Neutrophil (primary cell): Measurements from ENCODE around the gene RFLNA.

ENCODE experiments used
- H3K27ac ChIP-seq: fragments of 200-600 bp; sonication (generic); 2 replicates; pipeline ENCODE4 v1.5.1; 2016; ENCODE audit warnings: mild to moderate bottlenecking, moderate library complexity
- H3K27me3 ChIP-seq: fragments of 200-600 bp; sonication (generic); 2 replicates; pipeline ENCODE4 v1.6.0; 2016; ENCODE audit warnings: mild to moderate bottlenecking
- H3K36me3 ChIP-seq: fragments of 200-600 bp; sonication (generic); 2 replicates; pipeline ENCODE4 v1.5.1; 2017
- H3K4me1 ChIP-seq, 2 experiments: fragments of 200-600 bp in 1 of 2; sonication (generic) in 1 of 2; 1 replicate in 1 of 2; 2 replicates in 1 of 2; pipeline versions ENCODE4 v1.5.1 to v1.6.1; 2013 to 2016; ENCODE audit warnings: low read depth in 1 of 2, low read length in 1 of 2, mild to moderate bottlenecking in 1 of 2, moderate library complexity in 1 of 2; ENCODE audit not compliant: control insufficient read depth in 1 of 2, insufficient read depth in 1 of 2
- H3K4me3 ChIP-seq, 2 experiments: fragments of 200-600 bp in 1 of 2; sonication (generic) in 1 of 2; 1 replicate in 1 of 2; 2 replicates in 1 of 2; pipeline ENCODE4 v1.5.1; 2013 to 2016; ENCODE audit warnings: low read depth in 1 of 2, low read length in 1 of 2, mild to moderate bottlenecking in 1 of 2, moderate library complexity in 1 of 2
- H3K9me3 ChIP-seq: fragments of 200-600 bp; sonication (generic); 2 replicates; pipeline ENCODE4 v1.5.1; 2016
- CTCF ChIP-seq: fragments of 200-600 bp; sonication (generic); IDR thresholded peaks from 2 replicates; pipeline ENCODE4 v1.5.1; 2016; ENCODE audit warnings: antibody characterized with exemption

RFLNA gene

GRCh38 chr12:124359671-124360581, 65.0 kb downstream of the RFLNA start:
- no peak for TF ChIP-seq CTCF
- no peaks in the 10 kb centered on the region for H3K4me1 ChIP-seq
- no peaks in the 10 kb centered on the region for H3K9me3 ChIP-seq
- no peaks in the 10 kb centered on the region for H3K27me3 ChIP-seq
- no peak overlapping the region for H3K27ac ChIP-seq
- H3K36me3 ChIP-seq = peaks cover 79% of the 10 kb centered on the region
- no peak overlapping the region for H3K4me3 ChIP-seq

GRCh38 chr12:124361074-124361970, 66.4 kb downstream of the RFLNA start:
- Histone ChIP-seq H3K9me3 (no peaks in the 10 kb centered on the region), H3K4me3 (no peak overlapping the region), H3K36me3 (peaks cover 65% of the 10 kb centered on the region), H3K4me1 (no peaks in the 10 kb centered on the region), H3K27ac (no peak overlapping the region), H3K27me3 (no peaks in the 10 kb centered on the region)
- TF ChIP-seq CTCF = no peak

- Histone ChIP-seq H3K27ac (no peak overlapping the region), H3K36me3 (peaks cover 58% of the 10 kb centered on the region), H3K4me1 (no peaks in the 10 kb centered on the region), H3K4me3 (no peak overlapping the region), H3K27me3 (no peaks in the 10 kb centered on the region), H3K9me3 (no peaks in the 10 kb centered on the region)
- TF ChIP-seq CTCF = no peak
Observed at GRCh38 chr12:124361996-124362395, 67.1 kb downstream of the RFLNA start.

- Histone ChIP-seq H3K4me3 (no peak overlapping the region), H3K27me3 (no peaks in the 10 kb centered on the region), H3K4me1 (no peaks in the 10 kb centered on the region), H3K27ac (no peak overlapping the region), H3K9me3 (no peaks in the 10 kb centered on the region), H3K36me3 (peaks cover 45% of the 10 kb centered on the region)
- no peak for TF ChIP-seq CTCF
Observed at GRCh38 chr12:124363353-124363965, 68.6 kb downstream of the RFLNA start.

GRCh38 chr12:124364543-124364942, 69.7 kb downstream of the RFLNA start:
- Histone ChIP-seq H3K27ac (no peak overlapping the region), H3K27me3 (no peaks in the 10 kb centered on the region), H3K9me3 (no peaks in the 10 kb centered on the region), H3K4me3 (no peak overlapping the region), H3K36me3 (peaks cover 41% of the 10 kb centered on the region), H3K4me1 (no peaks in the 10 kb centered on the region)
- TF ChIP-seq CTCF = no peak
